Neutrophil (primary cell): ENCODE data around the gene HEMGN.
A peak's percentile ranks its signal among the peaks of the same experiment; 100 is the strongest.

Experiments
- H3K27ac ChIP-seq: fragments of 200-600 bp; sonication (generic); 2 replicates; pipeline ENCODE4 v1.5.1; 2016; ENCODE audit warnings: mild to moderate bottlenecking, moderate library complexity
- H3K27me3 ChIP-seq: fragments of 200-600 bp; sonication (generic); 2 replicates; pipeline ENCODE4 v1.6.0; 2016; ENCODE audit warnings: mild to moderate bottlenecking
- H3K36me3 ChIP-seq: fragments of 200-600 bp; sonication (generic); 2 replicates; pipeline ENCODE4 v1.5.1; 2017
- H3K4me1 ChIP-seq, 2 experiments: fragments of 200-600 bp in 1 of 2; sonication (generic) in 1 of 2; 1 replicate in 1 of 2; 2 replicates in 1 of 2; pipeline versions ENCODE4 v1.5.1 to v1.6.1; 2013 to 2016; ENCODE audit warnings: low read depth in 1 of 2, low read length in 1 of 2, mild to moderate bottlenecking in 1 of 2, moderate library complexity in 1 of 2; ENCODE audit not compliant: control insufficient read depth in 1 of 2, insufficient read depth in 1 of 2
- H3K4me3 ChIP-seq, 2 experiments: fragments of 200-600 bp in 1 of 2; sonication (generic) in 1 of 2; 1 replicate in 1 of 2; 2 replicates in 1 of 2; pipeline ENCODE4 v1.5.1; 2013 to 2016; ENCODE audit warnings: low read depth in 1 of 2, low read length in 1 of 2, mild to moderate bottlenecking in 1 of 2, moderate library complexity in 1 of 2
- H3K9me3 ChIP-seq: fragments of 200-600 bp; sonication (generic); 2 replicates; pipeline ENCODE4 v1.5.1; 2016
- CTCF ChIP-seq: fragments of 200-600 bp; sonication (generic); IDR thresholded peaks from 2 replicates; pipeline ENCODE4 v1.5.1; 2016; ENCODE audit warnings: antibody characterized with exemption

Gene HEMGN

DNA sequence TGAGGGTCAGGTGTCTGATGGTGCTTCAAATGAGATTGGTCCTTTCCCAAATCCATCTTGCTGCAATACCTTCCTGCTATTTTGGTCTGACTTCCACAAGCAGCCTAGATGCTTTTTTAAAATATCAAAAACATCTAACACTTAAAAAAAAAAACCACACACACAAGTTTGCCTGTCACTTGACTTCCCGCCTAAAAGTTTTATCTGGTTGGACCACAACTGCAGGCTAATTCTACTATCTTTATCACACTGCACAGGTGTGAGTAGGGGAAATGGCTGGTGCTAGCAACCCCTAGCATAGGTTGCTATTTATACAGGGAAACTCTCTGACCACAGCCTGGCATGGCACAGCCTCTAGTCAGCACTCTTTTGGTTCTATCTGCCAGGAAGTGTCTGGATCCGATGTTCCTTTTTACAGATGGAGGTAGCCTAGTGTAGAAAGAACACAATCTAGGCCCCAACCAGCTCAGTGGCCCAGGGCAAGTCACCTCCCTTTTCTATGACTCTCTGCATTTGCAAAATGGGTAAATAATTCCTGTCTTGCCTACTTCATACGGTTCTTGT lies at the start of gene HEMGN:
HEMGN (minus strand) TSS at position 92 of the 564 bp plus-strand sequence; CDS start at position 56, 36 bp downstream.
- no peak within 1 kb of the TSS for H3K27ac ChIP-seq
- H3K9me3 ChIP-seq: no peaks in the 10 kb centered on the region
- H3K36me3 ChIP-seq: no peaks in the 10 kb centered on the region
- no peak for TF ChIP-seq CTCF
- H3K27me3 ChIP-seq: peaks cover 14% of the 10 kb centered on the region
- no peaks in the 10 kb centered on the region for H3K4me1 ChIP-seq
- H3K4me3 ChIP-seq: no peak within 1 kb of the TSS

- Histone ChIP-seq H3K27ac (no peak overlapping the region), H3K4me1 (peaks cover 46 to 54% of the 10 kb centered on the region in 2 experiments), H3K9me3 (no peaks in the 10 kb centered on the region), H3K36me3 (no peaks in the 10 kb centered on the region), H3K4me3 (no peak overlapping the region), H3K27me3 (no peaks in the 10 kb centered on the region)
- no peak for TF ChIP-seq CTCF
Observed at GRCh38 chr9:97987487-97987886, 49.5 kb upstream of the HEMGN start.

DNA sequence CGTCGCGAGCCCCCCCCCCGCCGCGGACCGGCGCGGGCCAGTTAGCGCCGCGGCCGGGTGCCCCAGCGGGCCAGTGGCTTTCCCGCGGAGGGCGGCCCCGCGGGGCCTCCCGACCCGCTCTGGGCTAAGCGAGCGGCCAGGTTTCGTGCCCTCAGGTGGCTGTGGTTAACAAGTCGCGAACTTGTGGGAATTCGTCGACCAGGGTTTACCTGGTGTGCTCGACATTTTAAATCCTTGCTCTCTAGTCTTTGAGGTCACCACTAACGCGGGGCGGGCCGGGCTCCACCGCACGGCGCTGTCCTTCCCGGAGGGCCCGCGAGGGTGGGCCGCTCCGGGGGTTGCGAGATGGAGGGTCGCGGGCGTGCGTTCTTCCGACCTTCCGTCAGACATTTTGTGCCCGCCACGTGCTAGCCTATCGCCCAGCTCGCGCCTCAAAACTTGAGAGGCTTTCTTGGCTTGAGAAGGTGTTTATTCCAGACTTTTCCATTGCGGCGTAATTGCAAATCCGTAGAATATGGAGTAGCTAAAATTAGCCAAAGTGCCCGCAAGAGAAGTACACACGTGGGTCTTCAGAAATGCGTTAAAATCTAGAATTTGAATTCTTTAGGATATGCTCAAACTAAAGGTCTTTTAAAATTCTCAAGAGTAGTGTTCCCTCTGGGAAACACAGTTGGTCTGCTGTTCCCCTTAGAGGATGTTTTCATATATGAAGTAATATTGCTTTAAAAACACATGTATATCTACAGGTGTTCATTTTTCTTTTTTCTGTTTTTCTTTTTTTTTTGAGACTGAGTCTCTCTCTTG lies 47.3 kb upstream of the HEMGN start:
- peak overlapping the region; percentile 92 to 99 for H3K4me3 ChIP-seq
- H3K27ac ChIP-seq: peak overlapping the region; percentile 89
- no peaks in the 10 kb centered on the region for H3K36me3 ChIP-seq
- H3K4me1 ChIP-seq: peaks cover 29 to 42% of the 10 kb centered on the region in 2 experiments
- TF ChIP-seq CTCF: no peak
- H3K9me3 ChIP-seq: no peaks in the 10 kb centered on the region
- no peaks in the 10 kb centered on the region for H3K27me3 ChIP-seq

DNA sequence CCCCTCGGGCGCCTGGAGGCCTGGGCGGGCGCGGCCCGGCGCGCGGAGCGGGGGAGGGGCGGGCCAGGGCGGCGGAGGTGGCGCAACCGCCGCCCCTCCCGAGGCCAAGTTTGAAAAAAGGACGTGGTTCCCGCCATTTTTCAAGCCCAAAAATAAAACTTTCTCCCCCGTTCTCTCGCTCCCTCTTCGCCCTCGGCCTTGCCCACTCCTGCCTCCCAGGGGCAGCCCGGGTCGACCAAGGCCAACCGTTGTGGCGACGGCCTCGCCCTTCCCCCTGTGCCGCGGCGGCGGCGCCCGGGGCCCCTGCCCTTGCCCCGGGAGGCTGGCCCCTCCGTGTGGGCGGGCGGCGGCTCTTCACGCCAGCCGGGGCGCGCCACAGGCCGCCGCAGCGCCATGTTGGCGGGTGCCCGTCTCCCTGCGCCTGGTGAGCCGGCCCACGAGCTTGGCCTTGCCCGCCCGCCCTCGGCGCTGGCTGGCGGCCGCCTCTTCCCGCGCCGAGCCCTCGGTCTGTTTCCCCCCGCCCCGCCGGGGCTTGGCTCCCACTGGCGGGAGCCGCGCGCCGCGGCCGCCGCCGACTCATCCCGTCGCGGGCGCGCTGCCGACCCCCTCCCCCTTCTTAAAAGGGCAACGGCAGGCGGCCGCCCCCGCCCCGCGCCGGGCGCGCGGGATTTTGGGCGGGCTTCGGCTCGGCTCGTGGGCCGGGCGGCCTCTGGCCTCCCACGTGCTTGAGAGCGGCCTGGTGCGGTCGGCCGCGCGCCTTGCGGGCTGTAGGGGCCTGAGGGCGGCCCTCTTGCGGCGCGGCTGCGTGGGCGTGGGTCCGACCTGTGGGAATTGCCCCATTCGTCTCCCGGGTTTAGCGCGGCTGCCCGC lies 46.5 kb upstream of the HEMGN start:
- peaks cover 25 to 38% of the 10 kb centered on the region in 2 experiments for H3K4me1 ChIP-seq
- H3K27me3 ChIP-seq: no peaks in the 10 kb centered on the region
- H3K4me3 ChIP-seq: peak overlapping the region; percentile 92 to 99
- H3K27ac ChIP-seq: peak overlapping the region; percentile 89
- TF ChIP-seq CTCF: peak; percentile 9
- H3K36me3 ChIP-seq: no peaks in the 10 kb centered on the region
- no peaks in the 10 kb centered on the region for H3K9me3 ChIP-seq

DNA sequence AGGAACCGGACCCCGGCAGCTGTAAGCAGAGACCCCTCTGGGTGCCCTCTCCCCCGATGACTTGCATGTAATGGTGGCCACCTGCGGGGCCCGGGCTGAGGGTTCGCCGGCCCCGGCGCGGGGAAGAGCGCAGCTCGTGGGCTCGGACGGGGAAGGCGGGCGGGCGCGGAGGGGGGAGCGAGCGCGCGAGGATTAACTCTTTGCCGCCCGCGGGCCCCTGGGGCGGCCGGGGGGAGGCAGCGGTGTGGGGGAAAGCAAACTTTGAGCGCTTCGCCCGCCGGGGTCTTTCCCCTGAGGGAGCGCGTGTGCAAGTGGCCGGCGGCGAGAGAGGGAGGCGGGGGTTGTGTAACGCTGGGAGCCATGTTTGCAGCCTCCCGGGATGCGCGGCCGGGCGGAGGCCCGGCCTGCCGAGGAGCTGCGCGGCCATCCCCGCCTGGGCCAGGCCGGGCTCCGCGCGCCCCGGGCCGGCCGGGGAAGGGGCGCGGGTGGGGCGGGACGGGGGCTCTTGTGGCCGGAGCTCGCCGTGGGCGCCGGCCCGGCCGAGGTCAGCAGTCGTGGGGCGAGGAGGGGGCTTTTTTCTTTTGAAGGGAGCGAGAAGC lies 45.7 kb upstream of the HEMGN start:
- Histone ChIP-seq H3K27me3 (no peaks in the 10 kb centered on the region), H3K4me1 (peaks cover 25 to 32% of the 10 kb centered on the region in 2 experiments)
- no peak for TF ChIP-seq CTCF

More for the DNA sequence above, 45.7 kb upstream of the HEMGN start:
- Histone ChIP-seq H3K4me3 (peak overlapping the region; percentile 92 to 99), H3K27ac (peak overlapping the region; percentile 89), H3K36me3 (no peaks in the 10 kb centered on the region), H3K9me3 (no peaks in the 10 kb centered on the region)
